CD1c-positive myeloid dendritic cell (primary cell): ENCODE data around the gene PMM1.
"Not testable (repeated sequence)": the region's sequence is repeated elsewhere in the genome, so short reads cannot be mapped to it uniquely, and the experiment has no call there.

Experiments used
- DNase-seq: peaks from one replicate; pipeline ENCODE4 v3.0.0-alpha.2; 2016; ENCODE audit errors: extremely low spot score

Gene PMM1

DNA sequence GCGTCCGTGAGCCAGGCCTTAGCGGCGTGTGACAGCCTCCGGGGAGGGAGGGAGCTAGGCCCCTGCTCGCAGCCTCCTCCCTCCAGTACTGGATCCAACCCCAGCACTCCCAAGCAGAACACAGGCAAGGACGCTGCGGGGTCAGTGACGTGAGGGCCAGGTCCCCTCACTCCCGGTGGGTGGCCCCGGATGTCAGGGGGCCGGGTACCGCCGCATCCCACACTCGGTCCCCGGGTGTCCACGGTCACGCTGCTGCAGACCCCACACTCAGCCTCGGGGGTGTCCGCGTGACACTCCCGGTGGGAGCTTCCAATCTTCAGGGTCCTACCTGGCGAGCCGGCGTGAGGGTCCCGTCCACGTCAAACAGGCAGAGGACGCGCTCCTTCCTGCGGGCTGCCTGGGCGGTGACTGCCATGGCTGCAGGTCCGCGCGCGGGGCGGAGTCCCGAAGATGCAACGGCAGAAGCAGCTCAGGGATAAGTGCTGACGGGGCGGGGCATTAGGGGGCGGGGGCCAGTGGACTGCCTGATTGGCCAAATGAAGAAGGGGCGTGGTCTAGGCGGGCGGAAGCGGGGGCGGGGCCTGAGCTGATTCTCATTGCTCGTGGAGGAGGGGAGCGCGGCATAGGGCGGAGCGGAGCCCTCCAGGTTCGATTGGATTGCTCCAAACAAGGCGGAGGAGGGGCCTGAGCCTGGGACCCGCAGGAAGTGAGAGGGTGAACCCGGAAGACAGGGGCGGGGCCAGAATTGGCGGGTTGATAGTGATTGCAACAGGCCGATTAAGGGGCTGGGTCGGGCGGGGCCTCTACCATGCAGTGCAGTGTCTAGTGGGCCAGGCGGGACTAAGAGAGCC, at the start of gene PMM1:
TSS of gene PMM1 (minus strand) at position 450 of the 851 bp plus-strand sequence. CDS start at position 415, 35 bp downstream.
- DNase-seq, result peak; percentile 100

- DNase-seq, result no peak
Measured at GRCh38 chr22:41638748-41639147, 49.1 kb upstream of the PMM1 start.

DNA sequence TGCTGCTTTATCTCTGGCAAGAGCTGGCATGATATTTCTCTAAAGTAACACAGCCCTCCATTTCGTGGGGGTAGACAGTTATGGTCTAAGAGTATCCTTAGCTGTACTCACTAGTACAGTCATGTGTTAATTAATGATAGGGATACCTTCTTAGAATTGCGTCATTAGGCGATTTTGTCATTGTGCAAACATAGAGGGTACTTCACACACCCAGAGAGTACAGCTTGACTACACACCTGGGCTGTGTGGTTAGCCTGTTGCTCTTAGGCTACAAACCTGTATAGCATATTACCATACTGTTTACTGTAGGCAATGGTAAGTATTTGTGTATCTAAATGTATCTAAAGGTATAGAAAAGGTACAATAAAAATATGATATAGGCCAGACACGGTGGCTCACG, 48.5 kb upstream of the PMM1 start:
- no peak for DNase-seq

- DNase-seq, result not testable (repeated sequence)
Measured at GRCh38 chr22:41637623-41638022, 48.0 kb upstream of the PMM1 start.

- DNase-seq, result no peak
Measured at GRCh38 chr22:41636467-41636866, 46.8 kb upstream of the PMM1 start.

DNA sequence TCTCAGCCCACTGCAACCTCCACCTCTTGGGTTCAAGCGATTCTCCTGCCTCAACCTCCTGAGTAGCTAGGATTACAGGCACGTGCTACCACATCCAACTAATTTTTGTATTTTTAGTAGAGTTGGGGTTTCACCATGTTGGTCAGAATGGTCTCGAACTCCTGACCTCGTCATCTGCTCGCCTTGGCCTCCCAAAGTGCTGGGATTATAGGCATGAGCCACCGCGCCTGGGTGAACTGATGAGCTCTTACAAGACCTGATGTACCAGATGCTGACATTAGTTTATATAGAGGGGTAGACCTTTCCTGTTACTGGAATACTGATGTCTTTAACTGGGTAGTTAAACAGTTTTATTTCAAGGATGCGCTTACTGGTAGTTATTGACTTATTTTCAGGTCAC, 45.0 kb upstream of the PMM1 start:
- not testable (repeated sequence) for DNase-seq

GRCh38 chr22:41631615-41632014, 42.0 kb upstream of the PMM1 start:
- DNase-seq, result not testable (repeated sequence)

- DNase-seq, result not testable (repeated sequence)
Measured at GRCh38 chr22:41631115-41631514, 41.5 kb upstream of the PMM1 start.

DNA sequence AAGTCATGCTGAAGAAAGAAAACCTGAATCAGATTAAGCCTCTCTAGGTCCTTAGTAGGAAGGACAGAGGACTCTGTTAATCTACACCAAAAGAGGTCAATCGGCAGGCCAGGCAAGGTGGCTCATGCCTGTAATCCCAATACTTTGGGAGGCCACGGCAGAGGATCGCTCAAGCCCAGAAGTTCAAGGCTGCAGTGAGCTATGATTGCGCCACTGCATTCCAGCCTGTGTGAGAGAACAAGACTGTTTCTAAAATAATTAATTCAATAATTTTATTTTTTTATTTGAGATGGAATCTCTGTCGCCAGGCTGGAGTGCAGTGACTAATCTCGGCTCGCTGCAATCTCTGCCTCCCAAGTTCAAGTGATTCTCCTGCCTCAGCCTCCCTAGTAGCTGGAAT, 35.9 kb upstream of the PMM1 start:
- no peak for DNase-seq

GRCh38 chr22:41621911-41622179, 32.2 kb upstream of the PMM1 start:
- DNase-seq, result no peak

- peak; percentile 100 for DNase-seq
Measured at GRCh38 chr22:41621099-41621910, 31.7 kb upstream of the PMM1 start, which contains the start of gene XRCC6. XRCC6 (plus strand) TSS chr22:41621295; CDS start chr22:41622005, 710 bp downstream.

- no peak for DNase-seq
Measured at GRCh38 chr22:41620589-41621098, 31.0 kb upstream of the PMM1 start, which contains the start of gene DESI1. DESI1 (minus strand) TSS chr22:41621043; CDS start chr22:41620839, 204 bp downstream.

DNA sequence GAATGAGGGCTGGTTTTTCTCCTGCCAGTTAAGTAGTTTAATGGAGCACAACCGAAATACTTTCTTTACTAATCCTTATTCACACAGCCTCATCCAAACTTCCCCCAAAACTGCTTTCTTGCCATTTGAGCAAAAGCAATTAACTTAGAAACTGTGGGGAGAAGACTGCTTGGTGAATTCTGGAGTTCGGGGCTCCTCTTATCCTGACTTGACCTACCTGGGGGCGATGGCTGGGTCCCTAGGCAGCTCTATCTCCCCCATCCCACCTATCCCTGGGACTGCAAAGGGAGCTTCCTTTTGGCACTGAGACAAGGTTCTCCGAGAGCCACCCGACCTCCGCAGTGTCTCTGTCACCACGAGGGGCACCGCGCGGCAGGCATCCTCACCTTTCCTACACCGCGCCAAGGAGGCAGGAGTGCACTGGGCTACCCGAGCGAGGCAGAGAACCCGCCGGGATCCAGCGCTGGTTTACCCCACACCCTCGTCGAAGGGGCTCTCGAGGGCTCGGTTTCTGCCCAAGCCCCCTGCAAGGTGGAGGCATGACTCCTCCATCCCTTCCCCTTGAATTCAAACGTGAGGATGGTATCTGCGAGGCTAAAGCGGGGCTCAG, 30.4 kb upstream of the PMM1 start:
- peak; percentile 40 for DNase-seq

- DNase-seq, result no peak
Measured at GRCh38 chr22:41613456-41613855, 23.8 kb upstream of the PMM1 start.

DNA sequence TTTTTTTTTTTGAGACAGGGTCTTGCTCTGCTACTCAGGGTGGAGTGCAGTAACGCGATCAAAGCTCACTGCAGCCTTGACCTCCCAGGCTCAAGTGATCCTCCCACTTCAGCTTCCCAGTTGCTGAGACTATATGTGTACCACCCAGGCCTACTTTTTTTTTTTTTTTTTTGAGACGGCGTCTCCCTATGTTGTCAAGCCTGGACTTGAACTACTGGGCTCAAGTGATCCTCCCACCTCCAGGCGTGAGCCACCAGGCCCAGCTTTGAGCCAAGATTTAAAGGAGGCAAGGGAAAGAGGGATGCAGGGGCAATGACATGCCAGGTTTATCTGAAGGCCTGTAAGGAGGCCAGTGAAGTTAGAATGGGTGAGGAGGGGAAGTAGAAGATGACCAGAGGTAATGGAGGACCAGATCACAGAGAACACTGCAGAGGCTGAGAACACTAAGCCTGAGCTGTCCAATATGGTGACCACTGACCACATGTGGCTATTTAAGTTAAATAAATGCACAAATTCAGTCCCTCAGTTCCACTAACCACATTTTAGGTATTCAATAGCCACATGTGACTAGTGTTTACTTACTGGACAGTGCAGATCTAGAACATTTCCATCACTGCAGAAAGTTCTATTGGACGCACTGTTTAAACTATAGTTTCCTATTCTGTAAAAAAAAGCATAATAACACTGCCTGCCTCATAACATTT, 23.1 kb upstream of the PMM1 start:
- DNase-seq, result no peak

- no peak for DNase-seq
Measured at GRCh38 chr22:41608386-41608785, 18.7 kb upstream of the PMM1 start.

DNA sequence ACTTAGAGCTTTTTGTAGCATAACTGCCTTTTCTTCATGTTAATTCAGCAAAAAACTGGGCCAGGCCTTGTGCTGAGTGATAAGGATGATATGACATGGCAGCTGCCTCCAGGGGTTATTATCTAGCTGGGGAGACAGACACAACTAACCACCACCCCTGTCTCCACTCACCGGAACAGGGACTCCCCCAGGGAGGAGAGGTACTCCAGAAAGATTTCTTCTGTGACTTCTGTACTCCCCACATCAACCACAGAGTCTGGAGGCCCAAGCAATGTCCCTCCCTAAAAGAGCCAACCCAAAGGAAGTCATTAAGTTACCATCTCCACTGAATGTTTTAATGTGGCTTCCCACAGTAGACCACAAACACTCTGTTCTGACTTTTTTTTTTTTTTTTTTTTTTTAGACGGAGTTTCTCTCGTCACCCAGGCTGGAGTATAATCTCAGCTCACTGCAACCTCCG, 14.3 kb upstream of the PMM1 start:
- no peak for DNase-seq

GRCh38 chr22:41600976-41601375, 11.3 kb upstream of the PMM1 start:
- no peak for DNase-seq

DNA sequence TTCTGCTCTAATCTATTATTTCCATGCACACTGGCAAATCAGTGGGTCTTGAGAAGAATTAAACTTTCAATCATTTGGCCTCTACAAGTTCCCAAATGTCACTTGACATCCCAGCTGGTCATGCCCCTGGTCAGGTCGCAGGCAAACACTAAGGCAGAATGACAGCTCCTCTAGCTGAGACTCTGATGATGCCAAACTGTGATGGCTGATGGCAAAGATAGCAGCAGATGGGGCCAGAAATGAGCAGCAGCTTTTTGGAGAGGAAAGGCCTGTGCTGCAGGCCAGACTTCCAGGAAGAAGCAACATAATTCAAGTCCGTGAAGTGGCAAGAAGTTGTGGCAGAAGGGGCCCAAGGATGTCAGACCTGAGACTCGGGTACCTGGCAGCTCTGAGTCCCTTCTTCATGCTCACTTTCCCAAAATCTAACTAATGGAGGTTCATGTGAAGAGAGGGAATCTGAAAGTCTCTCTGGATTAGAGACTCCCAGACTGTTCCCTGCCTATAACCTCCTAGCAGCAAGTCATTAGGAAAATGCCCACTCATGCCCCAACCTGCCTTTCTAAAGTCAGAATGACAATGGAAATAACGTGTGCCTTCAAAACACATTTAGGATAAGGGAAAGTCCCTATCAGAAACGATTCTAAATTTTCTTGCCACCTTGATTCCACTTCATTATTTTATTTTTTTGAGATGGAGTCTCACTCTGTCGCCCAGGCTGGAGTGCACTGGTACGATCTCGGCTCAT, 9.4 kb upstream of the PMM1 start:
- DNase-seq, result no peak

- no peak for DNase-seq
Measured at GRCh38 chr22:41598081-41598480, 8.4 kb upstream of the PMM1 start.

- no peak for DNase-seq
Measured at GRCh38 chr22:41597635-41597953, 8.0 kb upstream of the PMM1 start.
